ENCODE results near the gene GLIS1. TPM values are rescaled to one million over a fixed set of nuclear protein-coding genes. Genes with fewer than 3 reads are reported as not detected.

GLIS1 gene
- polyA plus RNA-seq, 4 donors = 2.1 to 3.6 (median 2.6) TPM

DNA sequence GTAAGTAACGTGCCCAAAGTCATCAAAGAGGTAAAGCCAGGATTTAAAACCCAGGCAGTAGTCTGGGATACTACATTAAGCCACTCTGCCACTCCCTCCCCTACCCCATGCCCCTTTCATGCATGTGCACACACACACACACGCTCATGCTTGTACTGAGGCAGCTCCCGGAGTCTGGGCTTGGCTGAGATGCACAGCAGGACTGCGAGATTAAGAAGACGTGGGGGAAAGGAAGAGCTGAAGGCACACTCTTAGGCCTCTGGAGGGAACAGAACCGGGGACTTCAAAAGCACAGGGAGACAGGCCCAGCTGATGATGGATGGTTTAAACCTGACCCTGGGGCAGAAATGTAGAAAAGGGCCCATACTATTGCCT, 98.3 kb downstream of the GLIS1 start:
- no peak for DNase-seq (ENCODE audit: low read depth in 4 of 4, low spot score in 3 of 4)

DNA sequence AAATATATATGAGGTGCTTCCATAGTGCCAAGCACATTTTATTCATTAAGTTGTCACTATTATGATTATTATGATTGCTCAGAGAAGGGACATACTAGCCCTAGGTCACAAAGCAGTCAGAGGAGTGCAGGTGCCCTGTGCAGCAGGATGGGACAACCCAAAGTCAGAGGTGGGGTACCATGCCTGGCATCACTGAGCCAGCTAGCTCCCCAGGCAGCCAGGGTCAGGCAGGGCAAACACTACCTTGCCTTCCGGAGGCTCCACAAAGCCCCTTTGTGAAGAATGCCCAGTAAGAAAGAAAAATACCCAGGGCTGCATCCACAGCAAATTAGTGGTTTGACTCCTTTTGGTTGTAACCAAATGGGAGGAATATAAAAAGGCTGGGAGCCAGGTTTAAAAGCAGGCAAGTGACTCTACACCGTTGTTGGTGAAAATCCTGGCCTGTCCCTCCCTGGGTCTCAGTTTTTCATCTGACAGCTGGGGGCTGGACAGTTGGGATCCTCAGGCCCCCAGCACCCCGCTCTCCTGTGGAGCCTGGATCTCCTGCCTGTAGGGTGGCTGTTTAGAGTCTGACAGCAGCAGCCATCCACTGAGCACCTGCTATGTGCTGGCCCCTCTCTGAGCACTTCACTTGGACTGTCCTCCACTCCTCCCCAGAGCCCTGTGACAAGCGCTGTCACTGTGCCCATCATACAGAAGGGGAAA, 98.8 kb downstream of the GLIS1 start:
- DNase-seq (ENCODE audit: low read depth in 4 of 4, low spot score in 3 of 4) = no peak

GRCh38 chr1:53639251-53639763, 99.7 kb downstream of the GLIS1 start:
- no peak for DNase-seq (ENCODE audit: low read depth in 4 of 4, low spot score in 3 of 4)

GRCh38 chr1:53638360-53639035, 100.5 kb downstream of the GLIS1 start:
- no peak for DNase-seq (ENCODE audit: low read depth in 4 of 4, low spot score in 3 of 4)

GRCh38 chr1:53637511-53638359, 101.2 kb downstream of the GLIS1 start:
- DNase-seq (ENCODE audit: low read depth in 4 of 4, low spot score in 3 of 4) = no peak

- DNase-seq (ENCODE audit: low read depth in 4 of 4, low spot score in 3 of 4) = no peak
Observed at GRCh38 chr1:53636621-53637171, 102.3 kb downstream of the GLIS1 start.

DNA sequence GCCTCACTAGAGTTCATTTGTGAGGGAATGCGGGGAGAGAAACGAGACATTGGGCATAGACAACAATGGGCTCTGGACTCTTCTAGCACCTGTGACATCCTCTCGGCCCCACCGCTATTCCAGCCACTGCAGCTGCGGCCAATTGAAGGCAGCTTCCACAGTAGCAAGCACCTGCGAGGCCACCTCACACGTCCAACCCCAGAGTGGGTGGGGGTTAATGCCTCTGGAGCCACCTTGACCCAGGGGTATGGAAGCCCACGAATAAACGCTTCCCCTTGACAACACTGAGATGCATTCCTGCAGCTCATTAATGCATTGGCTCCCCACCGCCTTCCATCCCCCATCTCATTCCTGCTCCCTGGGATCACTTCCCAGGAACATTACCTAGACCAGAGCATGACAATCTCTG, 104.4 kb downstream of the GLIS1 start:
- DNase-seq (ENCODE audit: low read depth in 4 of 4, low spot score in 3 of 4) = no peak

- DNase-seq (ENCODE audit: low read depth in 4 of 4, low spot score in 3 of 4) = no peak
Observed at GRCh38 chr1:53633073-53633704, 105.8 kb downstream of the GLIS1 start.

DNA sequence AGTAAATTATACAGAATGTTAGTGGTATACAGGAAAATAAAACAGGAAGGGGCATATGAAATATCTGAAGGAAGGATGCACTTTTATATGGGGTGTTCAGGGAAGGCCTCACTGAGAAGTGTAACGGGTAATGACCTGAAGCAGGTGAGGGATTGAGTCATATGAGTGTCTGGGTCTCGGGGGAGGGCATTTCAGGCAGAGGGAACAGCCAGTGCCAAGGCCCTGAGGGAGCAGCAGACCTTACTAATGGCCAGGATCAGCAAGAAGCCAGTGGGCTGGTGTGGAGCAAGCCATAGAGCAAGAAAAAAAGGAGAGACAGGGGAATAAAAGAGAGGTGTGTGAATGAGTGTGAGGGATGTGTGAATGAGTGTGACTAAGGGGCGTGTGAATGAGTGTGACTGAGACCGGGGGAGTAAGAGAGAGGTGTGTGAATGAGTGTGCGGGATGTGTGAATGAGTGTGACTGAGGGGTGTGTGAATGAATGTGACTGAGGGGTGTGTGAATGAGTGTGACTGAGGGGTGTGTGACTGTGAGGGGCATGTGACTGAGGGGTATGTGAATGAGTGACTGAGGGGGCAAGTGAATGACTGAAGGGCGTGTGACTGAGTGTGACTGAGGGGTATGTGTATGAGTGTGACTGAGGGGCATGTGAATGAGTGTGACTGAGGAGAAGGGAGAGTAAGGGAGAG, 107.2 kb downstream of the GLIS1 start:
- no peak for DNase-seq (ENCODE audit: low read depth in 4 of 4, low spot score in 3 of 4)

DNA sequence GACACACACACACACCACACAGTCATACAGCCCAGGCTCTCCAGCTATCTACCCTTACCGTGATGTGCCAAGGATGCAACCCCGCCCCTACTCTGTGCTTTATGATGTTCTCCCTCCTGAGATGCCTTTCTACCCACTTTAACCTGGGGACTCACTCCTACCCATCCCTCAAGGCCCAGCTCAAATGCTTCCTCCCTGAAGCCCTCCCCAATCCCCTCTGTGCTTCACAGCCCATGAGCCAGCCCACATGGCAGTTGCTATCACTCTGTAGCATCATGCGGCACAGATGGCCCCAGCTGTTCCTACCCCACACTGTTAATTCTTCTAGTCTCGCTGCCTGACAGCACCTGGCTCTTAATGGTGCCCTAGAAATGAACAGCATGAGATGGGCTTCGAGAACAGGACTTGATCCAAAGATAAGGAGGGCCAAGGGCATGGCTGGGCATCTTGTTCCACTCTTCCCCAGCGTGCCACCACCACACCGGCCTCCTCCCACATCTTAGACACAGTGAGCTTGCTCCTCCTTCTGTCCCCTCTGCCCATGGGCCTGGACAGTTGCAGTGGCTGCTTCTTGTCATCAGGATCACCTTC, 109.8 kb downstream of the GLIS1 start:
- DNase-seq (ENCODE audit: low read depth in 4 of 4, low spot score in 3 of 4) = no peak

DNA sequence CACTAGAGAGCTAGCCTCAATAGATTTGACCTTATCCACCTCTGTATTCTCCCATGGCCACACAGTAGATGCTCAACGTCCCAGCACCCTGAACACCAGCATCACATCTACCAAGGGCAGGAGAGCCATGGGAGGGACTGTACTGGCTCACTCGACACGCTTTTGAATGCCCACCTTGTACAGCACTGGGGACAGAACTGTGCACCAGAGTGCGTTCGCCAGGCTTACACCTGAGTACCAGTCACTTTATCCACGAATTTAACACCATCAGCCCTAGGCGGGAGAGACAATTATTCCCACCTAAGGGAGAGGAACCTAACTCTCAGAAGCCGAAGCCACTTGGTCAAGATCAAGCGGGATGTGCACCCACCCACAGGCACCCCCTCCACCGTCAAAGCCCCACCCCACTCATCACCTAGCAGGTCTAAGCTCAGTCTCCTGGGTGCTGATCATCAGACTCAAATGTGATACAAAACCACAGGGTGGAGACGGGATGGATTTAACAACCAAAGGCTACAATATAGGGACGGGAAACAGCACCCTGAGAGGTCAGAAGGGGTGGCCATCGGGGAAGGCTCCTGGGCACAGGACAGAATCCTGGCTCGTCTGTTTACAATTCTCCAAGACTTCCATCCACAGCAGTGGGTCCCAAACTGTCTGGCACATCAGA, 110.5 kb downstream of the GLIS1 start:
- DNase-seq (ENCODE audit: low read depth in 4 of 4, low spot score in 3 of 4) = no peak

DNA sequence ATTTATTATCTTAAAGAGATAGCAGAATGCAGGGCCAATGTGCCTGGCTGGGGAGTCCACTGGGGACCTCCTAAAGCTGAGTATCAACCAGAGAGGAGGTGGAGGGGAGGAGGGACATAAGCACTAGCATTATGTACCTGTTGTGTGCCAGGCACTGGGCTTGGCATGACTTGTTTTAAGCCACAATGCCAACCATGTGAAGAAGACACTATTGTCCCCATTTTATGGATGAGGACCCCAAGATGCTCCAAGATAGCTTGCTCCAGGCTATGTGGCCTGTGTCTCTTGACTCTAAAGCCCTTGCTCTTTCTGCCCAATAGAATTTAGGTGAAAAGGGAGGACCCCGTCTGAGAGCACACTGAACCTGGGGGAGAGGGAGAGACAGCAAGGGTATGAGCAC, 111.3 kb downstream of the GLIS1 start:
- DNase-seq (ENCODE audit: low read depth in 4 of 4, low spot score in 3 of 4) = no peak

DNA sequence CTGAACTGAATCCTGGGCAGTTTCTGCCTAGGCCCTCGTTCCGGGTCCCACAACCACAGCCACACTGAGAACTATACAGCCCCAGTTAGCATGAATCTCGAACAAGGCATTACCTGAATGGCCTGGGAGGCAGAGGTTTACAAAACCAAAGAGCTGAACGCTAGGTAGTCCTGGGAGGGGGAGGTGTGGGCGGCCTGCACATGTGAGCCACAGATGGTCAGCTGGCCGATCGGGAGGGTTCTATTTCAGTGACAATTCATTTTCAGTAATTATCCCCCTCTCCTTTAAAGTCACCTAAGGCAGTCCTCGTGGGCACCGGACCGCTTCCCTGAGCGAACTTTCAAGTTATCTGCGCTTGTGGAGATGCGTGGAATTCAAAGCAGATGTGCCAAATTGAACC, 111.9 kb downstream of the GLIS1 start:
- no peak for DNase-seq (ENCODE audit: low read depth in 4 of 4, low spot score in 3 of 4)

- no peak for DNase-seq (ENCODE audit: low read depth in 4 of 4, low spot score in 3 of 4)
Observed at GRCh38 chr1:53626616-53627015, 112.3 kb downstream of the GLIS1 start.

- no peak for DNase-seq (ENCODE audit: low read depth in 4 of 4, low spot score in 3 of 4)
Observed at GRCh38 chr1:53625766-53626520, 113.0 kb downstream of the GLIS1 start.

- no peak for DNase-seq (ENCODE audit: low read depth in 4 of 4, low spot score in 3 of 4)
Observed at GRCh38 chr1:53625049-53625448, 113.9 kb downstream of the GLIS1 start.

GRCh38 chr1:53622531-53622930, 116.4 kb downstream of the GLIS1 start:
- DNase-seq (ENCODE audit: low read depth in 4 of 4, low spot score in 3 of 4) = no peak

DNA sequence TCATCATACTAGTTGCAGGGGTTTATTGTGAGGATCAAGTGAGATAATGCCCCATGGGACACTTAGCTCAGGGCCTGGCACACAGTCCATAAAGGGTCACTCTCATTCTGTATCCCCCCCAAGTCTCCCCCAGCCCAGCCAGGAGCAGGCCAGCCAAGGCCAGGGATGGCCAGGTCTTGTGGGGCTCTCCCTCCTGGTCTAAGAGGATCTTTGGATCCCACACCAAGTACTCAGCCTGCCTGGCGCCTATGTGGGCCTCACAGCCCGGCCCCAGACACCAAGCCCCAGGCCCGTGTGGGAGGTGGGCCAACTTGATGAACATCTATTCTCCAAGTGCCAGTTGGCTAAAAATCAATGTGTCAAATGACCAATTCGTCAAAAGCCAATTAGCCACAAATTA, 117.8 kb downstream of the GLIS1 start:
- DNase-seq (ENCODE audit: low read depth in 4 of 4, low spot score in 3 of 4) = no peak

Data from right renal pelvis (tissue), 4 donors.